GM19452 (cell line): ENCODE data around the gene NECAP2.
"Not testable (repeated sequence)": the region's sequence is repeated elsewhere in the genome, so short reads cannot be mapped to it uniquely, and the experiment has no call there.

ENCODE experiments used
- ATAC-seq: cut with Tn5 transposase; IDR thresholded peaks from one replicate; pipeline ENCODE4 v1.9.1; 2021; ENCODE audit not compliant: unreplicated experiment

Gene NECAP2

DNA sequence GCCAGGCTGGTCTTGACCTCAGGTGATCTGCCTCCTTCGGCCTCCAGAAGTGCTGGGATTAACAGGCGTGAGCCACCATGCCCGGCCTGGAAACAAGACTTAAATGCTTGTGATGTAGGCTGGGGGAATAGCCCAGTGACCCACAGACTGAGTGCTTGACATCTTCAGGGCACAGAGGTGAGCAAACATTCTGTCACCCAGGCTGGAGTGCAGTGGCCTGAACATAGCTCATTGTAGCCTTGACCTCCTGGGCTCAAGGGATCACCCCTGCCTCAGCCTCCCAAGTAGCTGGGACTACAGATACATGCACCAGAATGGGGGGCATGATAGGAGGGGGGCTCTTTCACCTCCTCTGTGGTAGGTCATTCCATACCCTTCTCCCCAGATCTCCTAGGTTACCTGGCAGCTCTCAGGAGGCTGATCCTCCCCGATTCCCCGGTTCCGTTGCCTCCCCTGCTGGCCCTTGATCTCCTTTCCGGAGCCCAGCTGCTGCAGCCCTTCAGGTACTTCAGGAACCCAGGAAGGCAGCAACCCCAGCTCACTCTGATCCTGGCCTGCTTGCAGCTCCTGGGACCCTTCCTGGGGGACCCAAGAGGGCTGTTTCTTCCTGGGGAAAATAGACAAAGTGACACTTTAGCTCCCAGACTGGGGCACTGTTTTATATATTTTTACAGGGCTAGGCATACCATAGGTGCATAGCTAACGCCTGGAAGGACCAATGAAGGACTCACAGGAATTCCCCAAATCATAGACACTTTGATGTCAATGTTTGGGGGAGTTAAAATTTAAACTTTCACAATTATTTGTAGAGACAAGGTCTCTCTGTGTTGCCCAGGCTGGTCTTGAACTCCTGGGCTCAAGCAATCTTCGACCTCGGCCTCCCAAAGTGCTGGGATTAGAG lies 15.1 kb upstream of the NECAP2 start:
- no peak for ATAC-seq

DNA sequence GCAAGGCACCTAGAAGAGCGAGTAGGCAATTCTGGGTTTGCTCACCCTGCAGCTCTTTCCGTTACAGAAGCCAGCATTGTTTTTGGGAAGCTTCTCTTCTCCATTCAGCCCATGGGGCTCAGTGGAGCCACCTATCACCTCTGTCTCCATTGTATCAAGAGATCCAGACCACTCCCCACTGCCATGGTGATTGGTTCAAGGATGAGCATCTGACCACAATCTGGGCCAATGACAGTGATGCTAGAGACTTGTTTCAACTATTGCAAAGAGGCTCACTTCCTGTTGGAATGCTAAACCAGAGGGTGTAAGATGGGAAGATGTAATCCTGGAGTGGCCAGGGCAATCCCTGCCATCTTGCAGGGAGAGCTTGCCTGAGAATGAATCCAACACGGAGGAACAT lies 9.9 kb upstream of the NECAP2 start:
- no peak for ATAC-seq

DNA sequence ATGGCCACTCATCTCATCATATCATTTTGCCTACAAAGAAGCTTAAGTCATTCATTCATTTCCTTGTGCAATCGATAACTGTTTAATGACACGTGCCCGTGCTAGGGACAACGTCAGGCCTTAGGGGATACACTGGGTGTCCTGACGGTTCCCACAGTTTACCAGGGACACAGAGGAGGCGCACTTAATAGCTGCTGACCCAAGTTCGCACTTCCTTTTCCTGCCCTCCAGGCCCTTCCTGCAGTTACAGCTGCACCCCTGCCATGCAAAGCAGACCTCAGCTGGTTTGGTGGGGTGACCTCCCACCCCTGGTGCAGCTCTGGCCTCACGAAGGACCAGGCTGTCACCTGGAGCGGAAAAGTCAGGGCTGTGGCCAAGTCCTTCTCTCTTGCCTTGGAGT lies 7.5 kb upstream of the NECAP2 start:
- ATAC-seq = no peak

DNA sequence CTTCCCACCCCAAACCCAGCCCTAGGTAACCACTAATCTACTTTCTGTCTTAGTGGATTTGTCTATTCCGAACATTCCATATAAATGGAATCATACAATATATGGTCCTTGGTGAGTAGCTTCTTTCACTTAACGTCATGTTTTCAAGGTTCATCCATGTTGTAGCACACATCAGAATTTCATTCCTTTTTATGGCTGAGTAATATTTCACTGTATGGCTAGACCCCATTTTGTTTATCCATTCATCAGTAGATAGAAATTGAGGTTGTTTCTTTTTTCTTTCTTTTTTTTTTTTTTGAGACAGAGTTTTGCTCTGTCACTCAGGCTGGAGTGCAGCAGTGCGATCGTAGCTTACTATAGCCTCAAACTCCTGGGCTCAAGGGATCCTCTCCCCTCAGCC lies 6.5 kb upstream of the NECAP2 start:
- no peak for ATAC-seq

DNA sequence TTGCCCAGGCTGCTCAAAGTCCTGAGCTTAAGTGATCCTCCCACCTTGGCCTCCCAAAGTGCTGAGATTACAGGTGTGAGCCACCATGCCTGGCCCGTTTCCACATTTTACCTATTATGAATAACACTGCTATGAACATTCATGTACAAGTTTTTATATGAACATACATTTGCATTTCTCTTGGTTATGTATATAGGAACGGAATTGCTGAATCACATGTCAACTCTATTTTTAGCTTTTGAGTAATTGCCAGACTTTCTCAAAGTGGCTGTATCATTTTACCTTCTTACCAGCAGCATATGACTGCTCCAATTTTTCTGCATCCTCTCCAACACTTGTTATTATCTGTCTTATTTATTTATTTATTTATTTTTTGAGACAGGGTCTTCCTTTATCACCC lies 6.0 kb upstream of the NECAP2 start:
- ATAC-seq = no peak

DNA sequence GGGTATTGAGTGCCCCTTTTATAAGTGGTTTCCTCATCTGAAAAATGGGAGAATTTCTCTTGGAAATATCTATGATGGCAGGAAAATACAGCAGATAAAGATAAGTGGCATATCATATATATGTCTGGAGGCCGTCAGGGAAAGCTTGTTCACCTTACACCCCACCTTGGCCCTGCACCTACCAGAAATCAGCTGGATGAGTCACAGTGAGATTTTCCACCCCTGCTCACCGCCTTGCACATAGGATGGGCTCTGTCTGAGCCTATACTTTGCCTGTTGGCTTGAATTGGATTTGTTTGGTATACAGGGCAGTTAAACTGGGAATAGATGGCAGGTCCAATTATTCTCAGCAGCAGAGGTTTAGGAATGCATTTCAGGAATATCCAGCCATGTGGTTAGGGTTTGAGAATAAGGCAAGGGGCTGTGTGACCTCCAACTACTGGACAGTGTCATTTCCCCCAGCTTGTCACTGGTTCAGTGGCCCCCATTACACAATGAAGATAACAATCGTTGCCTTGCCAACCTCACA lies 3.5 kb upstream of the NECAP2 start, which contains the start of gene SPATA21:
Gene SPATA21 (minus strand): TSS at position 479 of the 529 bp plus-strand sequence. CDS start 6,053 bp downstream, outside the sequence.
- ATAC-seq = no peak

DNA sequence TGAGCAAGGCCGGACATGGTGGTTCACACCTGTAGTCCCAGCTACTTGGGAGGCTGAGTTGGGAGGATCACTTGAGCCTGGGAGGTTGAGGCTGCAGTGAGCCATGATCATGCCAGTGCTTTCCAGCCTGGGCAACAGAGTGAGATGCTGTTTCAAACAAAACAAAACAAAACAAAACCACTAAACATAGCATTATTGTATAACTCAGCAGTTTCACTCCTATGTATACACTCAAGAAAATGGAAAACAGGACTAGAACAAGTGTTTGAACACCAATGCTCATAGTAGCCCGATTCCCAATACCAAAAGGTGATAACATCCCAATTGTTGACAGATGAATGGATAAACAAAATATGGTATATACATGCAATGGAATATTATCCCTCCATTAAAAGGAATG lies 2.0 kb upstream of the NECAP2 start:
- no peak for ATAC-seq

DNA sequence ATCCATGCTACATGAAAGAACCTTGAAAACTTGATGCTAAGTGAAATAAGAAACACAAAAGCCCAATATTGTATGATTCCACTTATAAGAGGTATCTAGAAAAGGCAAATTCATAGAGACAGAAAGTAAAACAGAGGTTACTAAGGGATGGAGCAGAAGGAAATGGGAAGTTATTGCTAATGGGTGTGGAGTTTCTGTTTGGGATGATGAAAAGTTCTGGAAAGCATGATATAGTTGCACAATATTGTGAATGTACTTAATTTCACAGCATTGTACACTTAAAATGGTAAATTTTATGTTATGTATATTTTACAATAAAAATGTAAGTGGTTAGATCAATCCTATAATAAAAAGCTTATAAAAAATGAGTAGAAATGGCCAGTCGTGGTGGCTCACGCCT lies 1.6 kb upstream of the NECAP2 start:
- no peak for ATAC-seq

DNA sequence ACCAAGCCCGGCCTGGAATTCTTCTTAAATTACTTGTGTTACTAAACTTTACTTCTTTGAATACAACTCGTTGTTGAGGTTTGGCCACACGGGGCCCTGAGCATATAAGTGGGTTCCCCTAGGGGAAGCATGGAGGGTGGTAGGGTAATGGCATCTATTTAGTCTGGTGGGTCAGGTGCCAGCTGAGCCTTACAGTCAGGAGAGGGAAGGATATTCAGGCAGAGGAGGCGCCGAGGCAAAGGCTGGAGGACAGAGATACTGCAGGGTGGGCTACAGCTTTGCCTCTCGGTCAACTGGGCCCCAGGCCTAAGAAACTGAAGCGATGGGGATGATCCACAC lies 424 bp upstream of the NECAP2 start:
- peak; percentile 12 for ATAC-seq

DNA sequence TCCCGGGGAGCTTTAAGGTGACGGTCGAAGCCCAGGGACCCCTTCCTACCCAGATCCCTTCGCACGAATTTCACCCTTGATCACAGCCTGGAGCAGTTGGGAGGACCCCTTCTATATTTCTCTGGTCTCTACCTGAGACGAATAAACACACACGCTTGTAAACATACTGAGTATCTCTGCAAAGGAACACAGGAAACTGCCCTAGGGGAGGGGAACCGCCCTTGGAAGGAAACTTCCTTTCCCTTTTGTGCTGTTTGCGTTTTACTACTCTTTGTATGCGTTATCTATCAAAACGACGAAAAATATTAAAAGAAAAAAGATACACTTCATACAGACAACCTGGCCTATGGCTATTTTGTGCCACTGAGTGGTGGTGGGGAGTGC lies 750 bp downstream of the NECAP2 start:
- ATAC-seq = no peak

DNA sequence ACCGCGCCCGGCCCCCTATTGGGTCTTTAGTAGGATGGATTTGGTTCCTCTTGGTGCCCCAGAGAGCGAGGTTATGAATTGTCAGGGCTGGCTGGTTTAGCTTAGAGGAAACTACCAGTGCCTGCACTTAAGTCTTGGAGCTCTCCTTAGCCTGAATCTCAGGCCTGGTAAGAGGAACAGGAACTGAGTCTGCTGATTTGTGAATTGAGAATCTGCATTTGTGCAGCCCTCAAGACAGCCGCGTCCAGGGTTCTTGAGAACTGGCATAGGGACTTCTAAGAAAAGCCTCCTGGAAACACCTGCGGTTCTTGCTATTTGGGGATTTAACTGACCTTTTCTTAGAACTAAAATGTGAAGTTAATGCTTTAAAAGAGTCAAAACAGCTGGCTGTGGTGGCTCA lies 1.7 kb downstream of the NECAP2 start:
- ATAC-seq = no peak

DNA sequence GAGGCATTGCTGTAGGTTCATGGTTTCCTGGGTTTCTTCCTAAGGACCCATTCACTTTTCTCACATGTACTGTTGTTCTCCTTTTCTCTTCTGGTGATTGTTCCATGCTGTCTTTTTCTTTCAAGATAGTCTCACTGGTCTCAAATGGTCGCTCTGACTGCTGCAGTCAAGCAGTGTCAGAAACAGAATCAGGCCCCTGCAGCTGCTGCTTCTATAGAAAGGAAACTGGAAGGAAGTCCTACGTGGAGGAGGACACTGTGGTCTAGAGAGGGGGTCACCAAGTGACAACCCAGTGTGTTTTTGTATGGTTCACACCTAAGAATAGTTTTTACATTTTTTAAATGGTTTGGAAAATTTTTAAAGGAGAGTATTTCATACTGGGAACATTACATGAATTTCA lies 2.4 kb downstream of the NECAP2 start:
- no peak for ATAC-seq

DNA sequence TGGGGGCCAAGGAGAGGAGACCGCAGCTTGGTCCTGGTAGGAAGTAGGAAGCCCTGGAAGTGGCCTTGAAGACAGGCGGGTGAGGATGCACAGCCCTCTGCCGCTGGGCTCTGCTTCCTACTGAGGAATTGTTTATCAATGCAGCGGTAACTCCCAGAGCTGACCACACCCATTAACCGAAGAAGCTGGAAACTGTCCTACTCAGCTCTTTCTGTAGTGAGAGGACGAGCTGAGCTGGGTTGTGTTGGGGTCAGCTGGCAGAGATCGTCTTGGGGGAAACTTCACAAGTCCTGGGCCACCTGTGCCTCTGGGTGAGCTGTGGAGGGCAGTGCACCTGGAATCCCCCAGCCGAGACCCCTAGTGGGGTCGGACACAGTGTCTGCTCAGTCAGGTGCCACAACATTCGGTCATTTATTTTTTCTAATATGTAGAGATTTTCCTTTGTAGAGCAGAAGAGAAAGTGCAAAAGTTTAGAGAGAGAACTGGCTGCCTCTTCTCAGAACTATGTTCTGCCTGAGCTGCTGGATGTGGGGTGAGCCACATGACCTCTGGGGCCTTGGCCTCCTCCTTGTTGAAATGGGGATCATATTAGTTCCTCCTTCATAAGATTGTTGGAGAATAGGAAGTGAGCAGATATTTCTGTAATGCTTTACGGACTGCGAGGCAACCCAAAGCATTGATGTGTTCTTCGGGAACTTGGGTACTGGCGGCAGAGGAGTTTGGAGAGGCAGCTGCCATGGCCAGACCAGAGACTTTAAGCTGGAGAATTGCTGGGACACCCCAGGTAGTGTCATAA lies 3.6 kb downstream of the NECAP2 start:
- no peak for ATAC-seq

DNA sequence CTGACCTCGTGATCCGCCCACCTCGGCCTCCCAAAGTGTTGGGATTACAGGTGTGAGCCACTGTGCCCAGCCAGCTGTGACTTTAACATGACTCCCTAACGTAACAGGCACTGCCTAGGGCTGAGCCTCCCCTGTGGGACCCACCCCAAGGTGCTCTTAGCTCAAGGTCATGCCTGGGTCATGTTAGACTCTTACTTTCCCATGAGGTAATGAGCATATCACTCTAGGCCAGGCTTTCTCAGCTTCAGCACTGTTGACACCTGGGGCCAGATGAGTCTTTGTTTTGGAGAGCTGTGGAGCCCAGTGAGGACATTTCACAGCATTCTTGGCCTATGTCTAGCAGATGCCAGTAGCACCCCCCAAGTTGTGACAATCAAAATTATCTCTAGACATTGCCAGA lies 4.5 kb downstream of the NECAP2 start:
- ATAC-seq = no peak

DNA sequence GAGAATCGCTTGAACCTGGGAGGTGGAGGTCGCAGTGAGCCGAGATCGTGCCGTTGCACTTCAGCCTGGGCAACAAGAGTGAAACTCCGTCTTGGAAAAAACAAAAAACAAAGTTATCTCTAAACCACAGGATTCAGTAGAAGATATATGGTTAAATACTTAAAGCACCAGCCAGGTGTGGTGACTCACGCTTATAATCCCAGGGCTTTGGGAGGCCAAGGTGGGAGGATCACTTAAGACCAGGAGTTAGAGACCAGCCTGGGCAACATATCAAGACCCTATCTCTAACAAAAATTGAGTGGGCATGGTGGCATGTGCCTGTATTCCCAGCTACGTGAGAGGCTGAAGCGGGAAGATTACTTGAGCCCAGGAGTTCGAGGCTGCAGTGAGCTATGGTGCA lies 5.6 kb downstream of the NECAP2 start:
- ATAC-seq = no peak

DNA sequence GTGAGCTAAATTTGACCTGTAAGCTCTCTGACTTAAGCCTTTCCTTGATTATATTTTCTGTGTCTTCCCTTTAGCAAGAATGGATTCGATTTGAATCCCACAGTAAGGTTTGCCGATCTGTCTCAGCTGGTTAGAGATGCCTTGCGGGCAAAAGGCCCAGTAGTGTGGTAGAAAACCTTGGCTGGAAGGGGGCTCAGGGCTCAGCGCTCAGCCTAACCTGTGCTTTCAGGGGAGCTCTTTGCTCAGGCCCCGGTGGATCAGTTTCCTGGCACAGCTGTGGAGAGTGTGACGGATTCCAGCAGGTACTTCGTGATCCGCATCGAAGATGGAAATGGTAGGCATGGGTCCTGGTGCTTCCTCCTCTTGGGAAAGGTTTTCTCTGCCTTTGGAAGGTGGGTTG lies 7.1 kb downstream of the NECAP2 start:
- no peak for ATAC-seq

DNA sequence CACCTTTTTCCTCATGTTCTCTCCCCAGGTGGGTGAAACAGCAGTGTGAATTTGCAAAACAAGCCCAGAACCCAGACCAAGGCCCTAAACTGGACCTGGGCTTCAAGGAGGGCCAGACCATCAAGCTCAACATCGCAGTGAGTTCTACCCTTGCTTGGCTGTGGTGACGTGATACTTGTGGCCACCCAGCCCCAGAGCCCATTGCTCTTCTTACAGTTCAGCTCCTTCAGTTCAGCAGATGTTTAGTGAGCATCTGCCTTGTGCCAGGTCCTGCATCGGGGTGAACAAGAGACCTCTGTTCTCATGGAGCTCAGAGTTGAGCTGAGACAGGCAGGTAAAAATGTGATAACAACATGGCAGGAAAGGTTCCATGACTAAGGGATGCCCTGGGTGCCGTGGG lies 8.5 kb downstream of the NECAP2 start:
- no peak for ATAC-seq

DNA sequence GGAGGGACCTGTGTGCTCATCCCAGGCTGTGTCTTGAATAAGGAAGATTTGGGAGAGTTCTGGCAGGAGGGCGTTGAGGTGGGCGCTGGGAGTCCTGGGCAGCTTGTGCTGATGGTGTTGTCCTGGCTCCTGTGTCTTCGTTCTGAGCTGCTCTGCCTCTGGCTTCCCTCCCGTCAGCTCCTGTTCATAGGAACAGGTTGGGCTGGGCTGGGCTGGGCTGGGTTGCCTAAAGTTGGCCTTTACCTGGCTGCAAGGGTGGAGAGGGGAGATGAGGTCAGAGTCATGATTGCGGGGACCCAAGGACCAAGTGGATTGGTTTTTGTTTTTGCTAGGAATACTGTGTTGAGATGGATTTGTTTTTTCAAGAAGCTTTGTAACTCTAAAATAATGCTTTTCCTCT lies 9.1 kb downstream of the NECAP2 start:
- ATAC-seq = no peak

DNA sequence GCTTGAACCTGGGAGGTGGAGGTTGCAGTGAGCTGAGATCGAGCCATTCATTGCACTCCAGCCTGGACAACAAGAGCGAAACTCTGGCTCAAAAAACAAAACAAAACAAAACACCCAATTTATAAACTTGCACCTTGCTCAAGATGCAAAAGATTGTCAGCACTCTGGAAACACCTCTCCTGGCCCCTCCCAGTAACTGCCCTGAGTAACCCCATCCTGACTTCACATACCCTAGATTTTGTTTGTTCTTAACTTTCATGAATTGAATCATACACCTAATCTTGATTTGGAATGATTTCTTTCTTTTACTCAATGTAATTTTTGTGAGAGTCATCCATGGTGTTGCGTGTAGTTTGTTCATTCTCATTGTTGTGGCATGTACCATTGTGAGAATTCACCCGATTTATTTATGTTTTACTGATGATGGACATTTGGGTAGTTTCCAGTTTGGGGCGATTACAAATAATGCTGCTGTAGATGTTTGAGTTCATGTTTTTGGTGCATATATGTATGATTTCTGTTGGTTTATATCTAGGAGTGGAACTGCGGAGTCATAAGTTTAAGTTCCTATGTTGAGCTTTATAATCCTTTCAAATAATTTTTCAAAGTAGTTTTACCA lies 10.4 kb downstream of the NECAP2 start:
- no peak for ATAC-seq

DNA sequence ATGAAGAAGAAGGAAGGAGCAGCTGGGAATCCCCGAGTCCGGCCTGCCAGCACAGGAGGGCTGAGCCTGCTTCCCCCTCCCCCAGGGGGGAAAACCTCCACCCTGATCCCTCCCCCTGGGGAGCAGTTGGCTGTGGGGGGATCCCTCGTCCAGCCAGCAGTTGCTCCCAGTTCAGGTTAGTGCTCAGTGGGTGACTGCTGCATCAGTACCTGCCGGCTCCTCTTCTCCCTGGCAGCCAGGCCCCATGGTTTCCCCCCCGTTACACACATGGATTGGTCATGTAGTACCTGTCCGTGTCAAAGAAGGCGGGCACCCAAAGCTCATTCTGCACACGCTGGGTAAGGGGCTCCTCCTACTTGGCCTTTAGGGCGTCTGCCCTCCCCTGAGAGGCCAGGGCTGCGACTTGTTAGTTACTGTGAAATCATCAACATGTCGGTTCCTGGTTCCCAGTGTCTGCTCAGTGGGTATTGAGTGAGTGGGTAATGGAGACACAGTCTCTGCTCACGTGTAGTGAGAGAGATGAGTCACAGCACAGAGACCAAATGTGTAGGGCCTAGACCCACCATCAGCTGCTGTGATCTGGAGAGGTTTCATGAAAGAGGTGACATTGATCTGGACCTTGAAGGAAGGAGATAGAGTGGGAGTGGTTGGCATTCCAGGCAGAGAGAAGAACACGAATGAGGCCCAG lies 11.5 kb downstream of the NECAP2 start:
- ATAC-seq = no peak

DNA sequence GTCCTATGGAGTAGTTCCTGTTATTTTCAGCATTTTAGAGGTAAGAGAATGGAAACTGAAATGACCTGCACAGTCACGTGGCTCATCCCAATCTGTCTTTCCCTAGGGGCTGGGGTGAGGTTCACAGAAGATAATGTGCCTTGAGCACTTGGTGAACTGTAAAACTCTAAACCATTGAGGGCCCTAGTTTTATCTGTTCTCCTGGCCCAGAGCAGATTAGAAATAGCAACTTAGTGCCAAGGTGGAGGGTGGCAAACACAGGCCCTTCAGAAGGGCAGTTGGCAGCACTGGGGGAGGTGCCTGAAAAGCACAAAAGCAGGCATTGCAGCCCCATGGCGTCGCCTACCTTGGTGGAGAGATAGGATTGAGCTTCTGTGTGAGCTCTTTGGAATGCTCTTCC lies 14.4 kb downstream of the NECAP2 start:
- not testable (repeated sequence) for ATAC-seq
